Heart right ventricle (tissue), 16 donors: ENCODE data around the gene MT3. TPM values are rescaled to one million over a fixed set of nuclear protein-coding genes. Genes with fewer than 3 reads are reported as not detected.

Experiments
- ATAC-seq, 8 donors: fragments of 200-7000 bp; cut with Tn5 transposase; one replicate each; pipeline ENCODE4 v1.9.1; 2020; ENCODE audit warnings: mild to moderate bottlenecking in 8 of 8, moderate library complexity in 8 of 8, moderate number of reproducible peaks in 1 of 8
- DNase-seq, 2 donors: peaks; one replicate each; pipeline ENCODE4 v3.0.0-alpha.2; 2020
- H3K27ac ChIP-seq, 10 donors: fragments of 200-600 bp; sonication (generic) in 2 of 10; one replicate each; pipeline versions ENCODE4 v1.5.0 to v1.8.0; 2020 to 2022; ENCODE audit warnings: mild to moderate bottlenecking in 3 of 10
- H3K27me3 ChIP-seq, 7 donors: fragments of 200-600 bp; one replicate each; pipeline ENCODE4 v1.8.0; 2021 to 2022; ENCODE audit warnings: mild to moderate bottlenecking in 2 of 7
- H3K36me3 ChIP-seq, 9 donors: fragments of 200-600 bp; sonication (generic) in 1 of 9; one replicate each; pipeline versions ENCODE4 v1.5.0 to v1.8.0; 2020 to 2022; ENCODE audit warnings: mild to moderate bottlenecking in 2 of 9
- H3K4me1 ChIP-seq, 9 donors: fragments of 200-600 bp; sonication (generic) in 1 of 9; one replicate each; pipeline versions ENCODE4 v1.5.0 to v1.8.0; 2020 to 2022; ENCODE audit warnings: mild to moderate bottlenecking in 4 of 9
- H3K4me3 ChIP-seq, 10 donors: fragments of 200-600 bp; sonication (generic) in 2 of 10; one replicate each; pipeline versions ENCODE4 v1.5.0 to v1.8.0; 2020 to 2022; ENCODE audit warnings: mild to moderate bottlenecking in 7 of 10, moderate library complexity in 2 of 10
- H3K9me3 ChIP-seq, 11 donors: fragments of 200-600 bp in 10 of 11; sonication (generic) in 2 of 11; one replicate each; pipeline versions ENCODE4 v1.5.0 to v1.8.0; 2013 to 2022; ENCODE audit warnings: mild to moderate bottlenecking in 2 of 11, control low read depth in 1 of 11, moderate library complexity in 1 of 11
- WGBS, 2 donors: extraction: QIAGEN DNeasy Blood & Tissue Kit; methylation state at CpG; one replicate each; pipeline ENCODE4 v1.1.7; 2013; ENCODE audit warnings: inconsistent platforms in 1 of 2; 5-methylcytosine and 5-hydroxymethylcytosine counted together
- intact Hi-C, 10 donors: fragments of 100-400 bp; cut with DNase I; formaldehyde crosslinking; loops; one replicate each; pipeline versions ENCODE4 v1.11.1 to v1.14.2; 2022
- polyA plus RNA-seq, 2 donors: library from polyadenylated mRNA; stranded (reverse); fragments of 200-250 nt; gene quantifications; one replicate each; pipeline ENCODE4 v1.2.3, GENCODE V29; 2013
- total RNA-seq, 10 donors: library from RNA; stranded (reverse); fragmentation: NEBNext Ultra II Directional in 3 of 10; extraction: Animal tissue kit (Norgen Biotek cat#: 25700) in 3 of 10; gene quantifications; one replicate each; pipeline versions ENCODE4 v1.2.1 to v1.2.4, GENCODE V29; 2021 to 2023
- TF ChIP-seq, protein P1 (sequence below), 9 donors: fragments of 200-600 bp; sonication (generic) in 2 of 9; IDR thresholded peaks; one replicate each; pipeline versions ENCODE4 v1.5.0 to v1.8.0; 2021 to 2022; ENCODE audit warnings: antibody characterized with exemption in 9 of 9, mild to moderate bottlenecking in 5 of 9, moderate library complexity in 1 of 9
- donor health status: Arrhythmogenic right ventricular cardiomyopathy.
- donor health status: ischemic (EF 13 %, LVEDD 7.1; RV severe dilation, severe dysfunction).
- donor health status: healthy with polysubstance abuse.
- donor health status: DM: no; HTN: yes; CAD: no.
- donor health status: DM: no; HTN: no; CAD: no.
- donor health status: ischemic (EF 25% LVEDD 6.9; RV normal size, moderate dysfunction).
- donor health status: ischemic (EF 25% LVEDD 5.7; RV mildly dilated, moderate dysfunction).
- donor health status: healthy.
- donor health status: DM: yes; HTN: yes; CAD: no.
- donor health status: Ischemic cardiomyopathy.
- donor health status: ischemic (EF 35%, LVEDD 5.7; RV mildly dilated, moderate dysfunction).
- donor health status: nonischemic (EF 11% LVEDD 7.7; RV severe dilation, severe dysfunction).
- donor health status: DM: yes; HTN: yes; CAD: no.
- donor health status: PGD.
- donor health status: ischemic (EF 29% LVEDD 5.4; RV normal size, mild dysfunction).
- donor health status: nonischemic (EF 23%, LVEDD 6.1; RV moderate dilation, normal function).

The MT3 gene
- total and polyA plus RNA-seq, 12 donors, result 1.9 to 29.8 (median 4.4) TPM

DNA sequence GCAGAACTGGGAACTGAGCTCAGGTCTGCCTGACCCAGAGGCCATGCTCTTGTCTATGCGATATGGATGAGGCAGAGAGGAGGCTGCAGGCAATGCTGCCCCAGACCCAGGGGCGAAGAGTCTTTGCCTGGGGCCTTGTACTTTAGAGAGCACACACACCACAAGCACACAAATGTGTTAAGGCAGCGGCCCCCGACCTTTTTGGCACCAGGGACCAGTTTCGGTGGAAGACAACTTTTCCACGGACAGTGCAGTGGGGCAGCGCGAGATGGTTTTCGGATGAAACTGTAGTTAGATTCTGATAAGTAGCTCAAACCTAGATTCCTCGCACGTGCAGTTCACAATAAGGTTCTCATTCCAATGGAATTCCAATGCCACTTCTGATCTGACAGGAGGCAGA is 17.8 kb upstream of the MT3 start:
- no peak overlapping the region for H3K27ac ChIP-seq
- peaks cover 0 to 12% (median 0%) of the 10 kb centered on the region in 7 donors for H3K27me3 ChIP-seq
- H3K4me3 ChIP-seq, result no peak overlapping the region
- H3K4me1 ChIP-seq, result no peaks in the 10 kb centered on the region
- TF ChIP-seq, protein P1, sequence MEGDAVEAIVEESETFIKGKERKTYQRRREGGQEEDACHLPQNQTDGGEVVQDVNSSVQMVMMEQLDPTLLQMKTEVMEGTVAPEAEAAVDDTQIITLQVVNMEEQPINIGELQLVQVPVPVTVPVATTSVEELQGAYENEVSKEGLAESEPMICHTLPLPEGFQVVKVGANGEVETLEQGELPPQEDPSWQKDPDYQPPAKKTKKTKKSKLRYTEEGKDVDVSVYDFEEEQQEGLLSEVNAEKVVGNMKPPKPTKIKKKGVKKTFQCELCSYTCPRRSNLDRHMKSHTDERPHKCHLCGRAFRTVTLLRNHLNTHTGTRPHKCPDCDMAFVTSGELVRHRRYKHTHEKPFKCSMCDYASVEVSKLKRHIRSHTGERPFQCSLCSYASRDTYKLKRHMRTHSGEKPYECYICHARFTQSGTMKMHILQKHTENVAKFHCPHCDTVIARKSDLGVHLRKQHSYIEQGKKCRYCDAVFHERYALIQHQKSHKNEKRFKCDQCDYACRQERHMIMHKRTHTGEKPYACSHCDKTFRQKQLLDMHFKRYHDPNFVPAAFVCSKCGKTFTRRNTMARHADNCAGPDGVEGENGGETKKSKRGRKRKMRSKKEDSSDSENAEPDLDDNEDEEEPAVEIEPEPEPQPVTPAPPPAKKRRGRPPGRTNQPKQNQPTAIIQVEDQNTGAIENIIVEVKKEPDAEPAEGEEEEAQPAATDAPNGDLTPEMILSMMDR (IDR thresholded peaks at IDR 0.05), result no peak
- H3K36me3 ChIP-seq, result no peaks in the 10 kb centered on the region
- H3K9me3 ChIP-seq, result peaks cover 0 to 11% (median 0%) of the 10 kb centered on the region in 11 donors
- DNase-seq (no peak), ATAC-seq (no peak)
- intact Hi-C loops, result loop anchor here in 3 of 10 donors (10.0 kb wide), 1 partner anchor 133 kb away; no protein-coding TSS in a partner anchor
- 79 to 82% methylated on average over 11 of the region's 11 CpGs for WGBS, 2 donors

DNA sequence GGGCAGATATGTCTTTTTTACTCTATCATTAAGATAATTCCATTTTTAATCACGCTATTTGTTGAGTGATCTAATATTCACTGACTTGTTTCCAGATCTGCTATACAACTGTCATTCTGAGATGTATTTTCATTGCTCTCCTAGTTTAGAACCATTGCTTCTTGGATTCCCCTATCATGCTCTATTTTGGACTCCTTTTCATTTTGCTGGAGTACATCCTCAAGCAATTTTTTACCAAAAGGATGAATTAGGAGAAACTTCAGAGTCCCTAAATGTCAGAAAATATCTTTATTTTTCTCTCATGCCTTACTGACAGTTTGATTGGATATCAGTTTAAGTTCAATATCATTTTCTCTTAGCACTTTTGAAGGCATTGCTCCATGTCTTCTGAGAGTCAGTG is 14.7 kb upstream of the MT3 start:
- Histone ChIP-seq H3K36me3 (no peaks in the 10 kb centered on the region), H3K27ac (no peak overlapping the region), H3K9me3 (peaks cover 0 to 11% (median 0%) of the 10 kb centered on the region in 11 donors), H3K4me1 (no peaks in the 10 kb centered on the region), H3K27me3 (peaks cover 0 to 3% (median 0%) of the 10 kb centered on the region in 7 donors), H3K4me3 (no peak overlapping the region)
- ATAC-seq (no peak), DNase-seq (no peak)
- TF ChIP-seq, protein P1 (IDR thresholded peaks at IDR 0.05), result no peak
- WGBS, 2 donors, result 53 to 75% methylated on average over 1 of the region's 1 CpG
- intact Hi-C loops, result loop anchor here in 7 of 10 donors (5.0 to 10.0 kb wide), 2 partner anchors 128 to 130 kb away; no protein-coding TSS in a partner anchor

DNA sequence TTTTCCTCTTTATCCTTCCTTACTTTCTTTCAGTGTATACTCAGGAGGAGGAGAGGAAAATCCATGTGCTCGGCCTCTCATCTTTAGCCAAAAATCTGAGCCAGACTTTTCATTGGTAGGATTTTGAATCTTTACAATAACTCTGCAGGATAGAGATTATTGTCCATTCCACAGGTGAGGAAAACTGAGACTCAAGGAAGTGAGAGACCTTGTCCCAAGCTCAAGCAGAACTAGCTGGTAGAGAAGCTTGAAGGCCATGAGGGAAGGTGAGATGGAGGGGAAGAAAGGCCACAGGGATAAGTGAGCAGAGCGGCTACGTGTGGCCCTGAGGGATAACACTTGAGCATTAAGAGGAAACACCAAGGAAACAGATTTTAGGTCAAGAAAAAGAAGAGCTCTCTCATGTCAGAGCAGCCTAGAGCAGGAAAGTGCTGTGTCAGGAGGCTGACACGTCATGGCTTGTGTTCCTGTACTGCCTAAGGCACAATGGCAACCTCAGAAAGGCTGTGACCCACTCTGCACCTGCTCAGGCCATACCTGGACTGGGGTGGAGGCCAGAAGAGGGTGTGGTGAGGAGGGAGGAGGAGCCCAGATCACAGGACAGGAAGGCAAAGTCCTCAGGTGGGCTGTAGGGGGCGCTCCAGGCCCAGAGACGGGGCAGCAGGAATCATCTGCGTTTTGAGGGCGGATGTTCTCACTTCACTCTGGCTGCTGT is 12.6 kb upstream of the MT3 start:
- Histone ChIP-seq H3K36me3 (no peaks in the 10 kb centered on the region), H3K27me3 (peaks cover 0 to 2% (median 0%) of the 10 kb centered on the region in 7 donors), H3K27ac (no peak overlapping the region), H3K9me3 (peaks cover 0 to 11% (median 0%) of the 10 kb centered on the region in 11 donors), H3K4me1 (no peaks in the 10 kb centered on the region), H3K4me3 (no peak overlapping the region)
- TF ChIP-seq, protein P1 (IDR thresholded peaks at IDR 0.05), result peak; percentile 38 to 86 (median 71)
- ATAC-seq, result peak; percentile 43 to 92 (median 88)
- intact Hi-C loops, result loop anchor here in 9 of 10 donors (1.0 to 10.0 kb wide), 4 partner anchors 126 to 128 kb away; no protein-coding TSS in a partner anchor
- DNase-seq, result peak; percentile 59 to 78
- 38 to 44% methylated on average over 8 of the region's 8 CpGs for whole genome bisulfite sequencing, 2 donors

DNA sequence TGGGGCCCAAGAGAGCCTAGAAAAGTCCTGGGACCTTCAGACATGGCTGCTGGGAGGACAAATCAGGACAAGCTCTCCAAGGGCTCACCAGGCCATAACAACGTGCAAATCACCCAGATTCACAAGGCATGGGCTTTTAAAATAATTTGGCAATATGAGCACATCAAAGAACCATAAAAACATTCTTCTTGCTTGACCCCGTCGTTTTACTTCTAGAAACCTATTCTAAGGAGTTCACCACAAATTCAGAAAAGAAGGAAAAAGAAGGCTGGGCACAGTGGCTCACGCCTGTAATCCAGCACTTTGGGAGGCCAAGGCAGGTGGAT is 12.1 kb upstream of the MT3 start:
- Histone ChIP-seq H3K27me3 (peaks cover 0 to 7% (median 0%) of the 10 kb centered on the region in 7 donors), H3K9me3 (peaks cover 0 to 11% (median 0%) of the 10 kb centered on the region in 11 donors), H3K4me1 (no peaks in the 10 kb centered on the region), H3K36me3 (no peaks in the 10 kb centered on the region), H3K27ac (no peak overlapping the region), H3K4me3 (no peak overlapping the region)
- intact Hi-C loops, result loop anchor here in 9 of 10 donors (1.0 to 10.0 kb wide), 4 partner anchors 125 to 128 kb away; no protein-coding TSS in a partner anchor
- TF ChIP-seq, protein P1 (IDR thresholded peaks at IDR 0.05), result no peak
- ATAC-seq (no peak), DNase-seq (no peak)
- WGBS, 2 donors, result 76 to 78% methylated on average over 4 of the region's 4 CpGs
